ENCODE measurements around the gene TUBGCP3. TPM values are rescaled to one million over a fixed set of nuclear protein-coding genes. Genes with fewer than 3 reads are reported as not detected.

The TUBGCP3 gene
- total and polyA plus RNA-seq, 2 donors from 2014 or later = 9.1 to 33.2 TPM

GRCh38 chr13:112616586-112617362 lies 28.8 kb upstream of the TUBGCP3 start:
- no peaks in the 10 kb centered on the region for H3K9me3 ChIP-seq (ENCODE audit: control insufficient read depth in 2 of 3, insufficient read depth in 1 of 3, low read length in 3 of 3)
- H3K4me3 ChIP-seq (ENCODE audit: low read length in 3 of 3) = no peak overlapping the region
- no peaks in the 10 kb centered on the region for H3K27me3 ChIP-seq (ENCODE audit: control insufficient read depth, insufficient read depth, low read length)
- FAIRE-seq = no peak
- H3K9ac ChIP-seq (ENCODE audit: low read length in 3 of 3) = no peak overlapping the region
- H3K4me1 ChIP-seq (ENCODE audit: control insufficient read depth in 2 of 3, insufficient read depth in 2 of 3, low read depth in 1 of 3, low read length in 3 of 3) = no peaks in the 10 kb centered on the region
- peak in 3 of 5 donors; percentile 13 to 68 (median 13) for DNase-seq
- intact Hi-C loops (cut with DNase I) = no loop called here
- H3K36me3 ChIP-seq (ENCODE audit: control insufficient read depth in 2 of 3, insufficient read depth in 3 of 3, low read length in 3 of 3) = no peaks in the 10 kb centered on the region
- no peak overlapping the region for H3K27ac ChIP-seq (ENCODE audit: low read depth in 2 of 2, low read length in 2 of 2)
- peak; percentile 59 for TF ChIP-seq CTCF (IDR thresholded peaks at IDR 0.05; ENCODE audit: borderline replicate concordance, extremely low read depth, insufficient read depth)

GRCh38 chr13:112615391-112615790 lies 27.4 kb upstream of the TUBGCP3 start:
- no peaks in the 10 kb centered on the region for H3K36me3 ChIP-seq (ENCODE audit: control insufficient read depth in 2 of 3, insufficient read depth in 3 of 3, low read length in 3 of 3)

GRCh38 chr13:112614835-112615234 lies 26.9 kb upstream of the TUBGCP3 start:
- DNase-seq (peak in 1 of 5 donors; percentile 8), FAIRE-seq (no peak)
- Histone ChIP-seq H3K4me1 (ENCODE audit: control insufficient read depth in 2 of 3, insufficient read depth in 2 of 3, low read depth in 1 of 3, low read length in 3 of 3) (no peaks in the 10 kb centered on the region), H3K4me3 (ENCODE audit: low read length in 3 of 3) (no peak overlapping the region), H3K9me3 (ENCODE audit: control insufficient read depth in 2 of 3, insufficient read depth in 1 of 3, low read length in 3 of 3) (no peaks in the 10 kb centered on the region), H3K36me3 (ENCODE audit: control insufficient read depth in 2 of 3, insufficient read depth in 3 of 3, low read length in 3 of 3) (no peaks in the 10 kb centered on the region), H3K9ac (ENCODE audit: low read length in 3 of 3) (no peak overlapping the region), H3K27ac (ENCODE audit: low read depth in 2 of 2, low read length in 2 of 2) (no peak overlapping the region), H3K27me3 (ENCODE audit: control insufficient read depth, insufficient read depth, low read length) (no peaks in the 10 kb centered on the region)
- intact Hi-C loops (cut with DNase I) = no loop called here
- TF ChIP-seq CTCF (IDR thresholded peaks at IDR 0.05; ENCODE audit: borderline replicate concordance, extremely low read depth, insufficient read depth) = no peak

More at GRCh38 chr13:112615391-112615790, 27.4 kb upstream of the TUBGCP3 start:
- DNase-seq = peak in 1 of 5 donors; percentile 51
- no peak for TF ChIP-seq CTCF (IDR thresholded peaks at IDR 0.05; ENCODE audit: borderline replicate concordance, extremely low read depth, insufficient read depth)
- intact Hi-C loops (cut with DNase I) = no loop called here
- no peak for FAIRE-seq
- no peak overlapping the region for H3K9ac ChIP-seq (ENCODE audit: low read length in 3 of 3)
- H3K27me3 ChIP-seq (ENCODE audit: control insufficient read depth, insufficient read depth, low read length) = no peaks in the 10 kb centered on the region
- no peak overlapping the region for H3K27ac ChIP-seq (ENCODE audit: low read depth in 2 of 2, low read length in 2 of 2)
- no peak overlapping the region for H3K4me3 ChIP-seq (ENCODE audit: low read length in 3 of 3)
- H3K9me3 ChIP-seq (ENCODE audit: control insufficient read depth in 2 of 3, insufficient read depth in 1 of 3, low read length in 3 of 3) = no peaks in the 10 kb centered on the region
- H3K4me1 ChIP-seq (ENCODE audit: control insufficient read depth in 2 of 3, insufficient read depth in 2 of 3, low read depth in 1 of 3, low read length in 3 of 3) = no peaks in the 10 kb centered on the region
